ENCODE data around the gene ZNF211.

Gene ZNF211

GRCh38 chr19:57642396-57643046 is 9.6 kb downstream of the ZNF211 start:
- no peak for ATAC-seq
- TF ChIP-seq ZNF70 (CRISPR knock-in tag; IDR thresholded peaks at IDR 0.05), result no peak
- TF ChIP-seq ARNTL (CRISPR knock-in tag; IDR thresholded peaks at IDR 0.05; ENCODE audit: borderline replicate concordance, low read depth), result no peak
- no peak for TF ChIP-seq ZC3H10 (CRISPR knock-in tag; IDR thresholded peaks at IDR 0.05)
- no peak for TF ChIP-seq ZFP3 (CRISPR knock-in tag; IDR thresholded peaks at IDR 0.05)
- TF ChIP-seq TOX (CRISPR knock-in tag; IDR thresholded peaks at IDR 0.05; ENCODE audit: borderline replicate concordance), result no peak
- no peak for TF ChIP-seq POU6F1 (CRISPR knock-in tag; IDR thresholded peaks at IDR 0.05; ENCODE audit: borderline replicate concordance, low read depth)
- TF ChIP-seq CREB5 (CRISPR knock-in tag; IDR thresholded peaks at IDR 0.05; ENCODE audit: low read depth), result no peak
- TF ChIP-seq GLIS3 (CRISPR knock-in tag; IDR thresholded peaks at IDR 0.05), result no peak
- no peak for TF ChIP-seq TCF4 (CRISPR knock-in tag; IDR thresholded peaks at IDR 0.05; ENCODE audit: borderline replicate concordance)
- no peak for TF ChIP-seq TSHZ2 (CRISPR knock-in tag; IDR thresholded peaks at IDR 0.05)
- no peak for TF ChIP-seq PPARA (CRISPR knock-in tag; IDR thresholded peaks at IDR 0.05; ENCODE audit: borderline replicate concordance)
- TF ChIP-seq OSR1 (CRISPR knock-in tag; IDR thresholded peaks at IDR 0.05), result no peak

GRCh38 chr19:57643734-57644133 is 10.8 kb downstream of the ZNF211 start:
- no peak for TF ChIP-seq BACH2 (CRISPR knock-in tag; IDR thresholded peaks at IDR 0.05; ENCODE audit: borderline replicate concordance)
- TF ChIP-seq POU6F1 (CRISPR knock-in tag; IDR thresholded peaks at IDR 0.05; ENCODE audit: borderline replicate concordance, low read depth), result no peak
- TF ChIP-seq TOX (CRISPR knock-in tag; IDR thresholded peaks at IDR 0.05; ENCODE audit: borderline replicate concordance), result no peak
- TF ChIP-seq PATZ1 (CRISPR knock-in tag; IDR thresholded peaks at IDR 0.05; ENCODE audit: borderline replicate concordance), result no peak
- TF ChIP-seq CSDC2 (CRISPR knock-in tag; IDR thresholded peaks at IDR 0.05), result no peak
- no peak for TF ChIP-seq ARNTL (CRISPR knock-in tag; IDR thresholded peaks at IDR 0.05; ENCODE audit: borderline replicate concordance, low read depth)
- no peak for TF ChIP-seq PPARA (CRISPR knock-in tag; IDR thresholded peaks at IDR 0.05; ENCODE audit: borderline replicate concordance)
- no peak for TF ChIP-seq CREB5 (CRISPR knock-in tag; IDR thresholded peaks at IDR 0.05; ENCODE audit: low read depth)
- TF ChIP-seq ZFP3 (CRISPR knock-in tag; IDR thresholded peaks at IDR 0.05), result no peak
- no peak for TF ChIP-seq RARB (CRISPR knock-in tag; IDR thresholded peaks at IDR 0.05)
- TF ChIP-seq OSR1 (CRISPR knock-in tag; IDR thresholded peaks at IDR 0.05), result no peak
- TF ChIP-seq TCF4 (CRISPR knock-in tag; IDR thresholded peaks at IDR 0.05; ENCODE audit: borderline replicate concordance), result no peak
- TF ChIP-seq ZFP30 (CRISPR knock-in tag; IDR thresholded peaks at IDR 0.05), result no peak
- no peak for TF ChIP-seq GLIS3 (CRISPR knock-in tag; IDR thresholded peaks at IDR 0.05)
- TF ChIP-seq CSRNP3 (CRISPR knock-in tag; IDR thresholded peaks at IDR 0.05), result no peak
- no peak for TF ChIP-seq TSHZ2 (CRISPR knock-in tag; IDR thresholded peaks at IDR 0.05)
- TF ChIP-seq ISL1 (CRISPR knock-in tag; IDR thresholded peaks at IDR 0.05), result no peak
- no peak for TF ChIP-seq SNAI2 (CRISPR knock-in tag; IDR thresholded peaks at IDR 0.05)
- no peak for TF ChIP-seq ZC3H10 (CRISPR knock-in tag; IDR thresholded peaks at IDR 0.05)
- no peak for TF ChIP-seq ZNF70 (CRISPR knock-in tag; IDR thresholded peaks at IDR 0.05)
- ATAC-seq, result no peak
